Measurements from ENCODE around the gene PPIP5K1. TPM values are rescaled to one million over a fixed set of nuclear protein-coding genes. Genes with fewer than 3 reads are reported as not detected.

PPIP5K1 gene
- total and polyA plus RNA-seq, 9 of the 15 experiments (the other 6 are each of a cell fraction or from before 2014, with no cell fraction given) = 2.5 to 74.6 (median 35.1) TPM

GRCh38 chr15:43493703-43494472 is 96.1 kb downstream of the PPIP5K1 start (continued):
- no peak for TF ChIP-seq CHD4 (IDR thresholded peaks at IDR 0.05; ENCODE audit: insufficient read depth, insufficient replicate concordance, low read depth, low read length, poor library complexity, severe bottlenecking)
- no peak for TF ChIP-seq IFI16 (CRISPR knock-in tag; IDR thresholded peaks at IDR 0.05)
- no peak for TF ChIP-seq ZNF174 (CRISPR knock-in tag; IDR thresholded peaks at IDR 0.05)
- no peak for TF ChIP-seq PTRF (tag; IDR thresholded peaks at IDR 0.05)
- no peak for TF ChIP-seq CBX2 (IDR thresholded peaks at IDR 0.05; ENCODE audit: insufficient read depth, low read length, poor library complexity, severe bottlenecking)
- no peak for TF ChIP-seq ZNF277 (CRISPR knock-in tag; IDR thresholded peaks at IDR 0.05; ENCODE audit: borderline replicate concordance)
- TF ChIP-seq FOXK2 (conservative IDR thresholded peaks at IDR 0.05 in 1 of 2, IDR thresholded peaks at IDR 0.05 in 1 of 2; ENCODE audit: low read depth in 2 of 2) = peak; percentile 27 to 28; a peak in 1 of 4 replicates
- TF ChIP-seq ZNF707 (CRISPR knock-in tag; conservative IDR thresholded peaks at IDR 0.05) = no peak
- TF ChIP-seq DMBX1 (CRISPR knock-in tag; IDR thresholded peaks at IDR 0.05; ENCODE audit: borderline replicate concordance) = 0 out of 2 replicates have a peak, but pooled peaks have one; percentile 30
- no peak for TF ChIP-seq ATF3 (IDR thresholded peaks at IDR 0.05)
- no peak for TF ChIP-seq ATF3 (CRISPR knock-in tag; conservative IDR thresholded peaks at IDR 0.05)
- no peak for TF ChIP-seq SRSF9 (IDR thresholded peaks at IDR 0.05; ENCODE audit: borderline replicate concordance, low read depth, low read length)
- TF ChIP-seq PYGO2 (tag; IDR thresholded peaks at IDR 0.05) = no peak
- TF ChIP-seq ZNF133 (CRISPR knock-in tag; IDR thresholded peaks at IDR 0.05) = no peak
- TF ChIP-seq CREB5 (CRISPR knock-in tag; IDR thresholded peaks at IDR 0.05) = no peak
- TF ChIP-seq ARHGAP35 (IDR thresholded peaks at IDR 0.05; ENCODE audit: partially characterized antibody) = no peak
- TF ChIP-seq STAT5A (IDR thresholded peaks at IDR 0.05; ENCODE audit: borderline replicate concordance, low read length) = no peak
- TF ChIP-seq FOXJ2 (tag; IDR thresholded peaks at IDR 0.05) = 0 out of 2 replicates have a peak, but pooled peaks have one; percentile 30
- TF ChIP-seq NFRKB (IDR thresholded peaks at IDR 0.05; ENCODE audit: low read depth) = no peak

Measured in K562 (cell line).